Measurements from ENCODE around the gene CYP3A4. TPM values are rescaled to one million over a fixed set of nuclear protein-coding genes. Genes with fewer than 3 reads are reported as not detected.

The CYP3A4 gene
- total and polyA plus RNA-seq, 2 of the 13 experiments (the other 11 are each of a cell fraction or from before 2014, with no cell fraction given) = 0.11 to 0.24 TPM

DNA sequence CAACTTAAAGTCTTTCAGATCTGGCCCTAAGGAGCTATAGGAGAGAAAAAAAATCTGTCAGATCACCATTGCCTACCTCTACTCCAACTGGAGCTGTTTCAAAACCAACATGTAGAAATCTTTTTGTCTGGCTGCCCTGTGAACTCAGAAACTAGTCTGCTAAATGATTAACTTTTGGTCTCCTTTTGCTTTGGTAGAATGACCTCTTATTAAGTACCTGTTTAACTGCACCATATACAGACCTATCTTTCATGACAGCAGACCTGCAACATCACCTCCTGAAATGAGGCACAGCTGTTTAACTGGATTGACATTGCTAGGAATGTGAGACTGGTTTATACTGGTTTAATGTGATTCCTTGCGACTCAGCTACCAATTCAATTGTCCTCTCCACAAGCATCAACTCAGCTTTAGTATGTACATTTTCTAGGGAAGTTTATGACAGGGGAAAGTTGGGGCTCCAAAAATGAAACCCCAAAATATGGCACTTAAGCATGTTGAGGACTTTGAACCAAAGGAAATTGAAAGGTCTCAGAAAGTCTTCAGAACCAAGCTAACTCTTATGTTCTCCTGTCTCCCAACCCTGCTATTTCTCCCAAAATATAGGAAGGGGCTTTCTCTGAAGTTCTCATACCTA lies 45.7 kb upstream of the CYP3A4 start (continued):
- TF ChIP-seq ZFP90 (CRISPR knock-in tag; IDR thresholded peaks at IDR 0.05; ENCODE audit: borderline replicate concordance) (no peak), RFX1 (IDR thresholded peaks at IDR 0.05) (no peak), ZNF235 (CRISPR knock-in tag; IDR thresholded peaks at IDR 0.05; ENCODE audit: borderline replicate concordance) (0 out of 2 replicates have a peak, but pooled peaks have one; percentile 38), GFI1 (CRISPR knock-in tag; IDR thresholded peaks at IDR 0.05; ENCODE audit: borderline replicate concordance) (no peak), STAG1 (CRISPR knock-in tag; IDR thresholded peaks at IDR 0.05) (no peak; the same call in 1 of the 2 replicates), ZNF644 (CRISPR knock-in tag; IDR thresholded peaks at IDR 0.05; ENCODE audit: low read depth) (peak; percentile 67), CHD2 (IDR thresholded peaks at IDR 0.05; ENCODE audit: low read depth, low read length) (no peak), ZBTB7A (CRISPR knock-in tag; IDR thresholded peaks at IDR 0.05) (no peak), NFYC (CRISPR knock-in tag; IDR thresholded peaks at IDR 0.05) (no peak), ZBTB38 (CRISPR knock-in tag; IDR thresholded peaks at IDR 0.05) (no peak), KLF16 (CRISPR knock-in tag; IDR thresholded peaks at IDR 0.05) (no peak), ZNF121 (CRISPR knock-in tag; IDR thresholded peaks at IDR 0.05) (no peak), SKI (IDR thresholded peaks at IDR 0.05; ENCODE audit: partially characterized antibody) (peak; percentile 74), ZNF598 (CRISPR knock-in tag; IDR thresholded peaks at IDR 0.05; ENCODE audit: borderline replicate concordance) (no peak), DMAP1 (CRISPR knock-in tag; IDR thresholded peaks at IDR 0.05) (no peak; the same call in 1 of the 2 replicates), ZNF724P (CRISPR knock-in tag; IDR thresholded peaks at IDR 0.05; ENCODE audit: borderline replicate concordance) (no peak), SP5 (CRISPR knock-in tag; IDR thresholded peaks at IDR 0.05; ENCODE audit: borderline replicate concordance, low read depth) (no peak), PHF5A (CRISPR knock-in tag; IDR thresholded peaks at IDR 0.05; ENCODE audit: low read depth, unreplicated experiment) (no peak), CCAR2 (optimal IDR thresholded peaks at IDR 0.05; ENCODE audit: low read depth, low read length) (no peak)
- TF ChIP-seq, protein P1, sequence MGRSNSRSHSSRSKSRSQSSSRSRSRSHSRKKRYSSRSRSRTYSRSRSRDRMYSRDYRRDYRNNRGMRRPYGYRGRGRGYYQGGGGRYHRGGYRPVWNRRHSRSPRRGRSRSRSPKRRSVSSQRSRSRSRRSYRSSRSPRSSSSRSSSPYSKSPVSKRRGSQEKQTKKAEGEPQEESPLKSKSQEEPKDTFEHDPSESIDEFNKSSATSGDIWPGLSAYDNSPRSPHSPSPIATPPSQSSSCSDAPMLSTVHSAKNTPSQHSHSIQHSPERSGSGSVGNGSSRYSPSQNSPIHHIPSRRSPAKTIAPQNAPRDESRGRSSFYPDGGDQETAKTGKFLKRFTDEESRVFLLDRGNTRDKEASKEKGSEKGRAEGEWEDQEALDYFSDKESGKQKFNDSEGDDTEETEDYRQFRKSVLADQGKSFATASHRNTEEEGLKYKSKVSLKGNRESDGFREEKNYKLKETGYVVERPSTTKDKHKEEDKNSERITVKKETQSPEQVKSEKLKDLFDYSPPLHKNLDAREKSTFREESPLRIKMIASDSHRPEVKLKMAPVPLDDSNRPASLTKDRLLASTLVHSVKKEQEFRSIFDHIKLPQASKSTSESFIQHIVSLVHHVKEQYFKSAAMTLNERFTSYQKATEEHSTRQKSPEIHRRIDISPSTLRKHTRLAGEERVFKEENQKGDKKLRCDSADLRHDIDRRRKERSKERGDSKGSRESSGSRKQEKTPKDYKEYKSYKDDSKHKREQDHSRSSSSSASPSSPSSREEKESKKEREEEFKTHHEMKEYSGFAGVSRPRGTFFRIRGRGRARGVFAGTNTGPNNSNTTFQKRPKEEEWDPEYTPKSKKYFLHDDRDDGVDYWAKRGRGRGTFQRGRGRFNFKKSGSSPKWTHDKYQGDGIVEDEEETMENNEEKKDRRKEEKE (IDR thresholded peaks at IDR 0.05) = no peak
- TF ChIP-seq, protein P2, sequence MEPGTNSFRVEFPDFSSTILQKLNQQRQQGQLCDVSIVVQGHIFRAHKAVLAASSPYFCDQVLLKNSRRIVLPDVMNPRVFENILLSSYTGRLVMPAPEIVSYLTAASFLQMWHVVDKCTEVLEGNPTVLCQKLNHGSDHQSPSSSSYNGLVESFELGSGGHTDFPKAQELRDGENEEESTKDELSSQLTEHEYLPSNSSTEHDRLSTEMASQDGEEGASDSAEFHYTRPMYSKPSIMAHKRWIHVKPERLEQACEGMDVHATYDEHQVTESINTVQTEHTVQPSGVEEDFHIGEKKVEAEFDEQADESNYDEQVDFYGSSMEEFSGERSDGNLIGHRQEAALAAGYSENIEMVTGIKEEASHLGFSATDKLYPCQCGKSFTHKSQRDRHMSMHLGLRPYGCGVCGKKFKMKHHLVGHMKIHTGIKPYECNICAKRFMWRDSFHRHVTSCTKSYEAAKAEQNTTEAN (CRISPR knock-in tag; conservative IDR thresholded peaks at IDR 0.05) = no peak
- TF ChIP-seq, protein P3, sequence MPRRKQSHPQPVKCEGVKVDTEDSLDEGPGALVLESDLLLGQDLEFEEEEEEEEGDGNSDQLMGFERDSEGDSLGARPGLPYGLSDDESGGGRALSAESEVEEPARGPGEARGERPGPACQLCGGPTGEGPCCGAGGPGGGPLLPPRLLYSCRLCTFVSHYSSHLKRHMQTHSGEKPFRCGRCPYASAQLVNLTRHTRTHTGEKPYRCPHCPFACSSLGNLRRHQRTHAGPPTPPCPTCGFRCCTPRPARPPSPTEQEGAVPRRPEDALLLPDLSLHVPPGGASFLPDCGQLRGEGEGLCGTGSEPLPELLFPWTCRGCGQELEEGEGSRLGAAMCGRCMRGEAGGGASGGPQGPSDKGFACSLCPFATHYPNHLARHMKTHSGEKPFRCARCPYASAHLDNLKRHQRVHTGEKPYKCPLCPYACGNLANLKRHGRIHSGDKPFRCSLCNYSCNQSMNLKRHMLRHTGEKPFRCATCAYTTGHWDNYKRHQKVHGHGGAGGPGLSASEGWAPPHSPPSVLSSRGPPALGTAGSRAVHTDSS (CRISPR knock-in tag; conservative IDR thresholded peaks at IDR 0.05) = no peak
- TF ChIP-seq, protein P4, sequence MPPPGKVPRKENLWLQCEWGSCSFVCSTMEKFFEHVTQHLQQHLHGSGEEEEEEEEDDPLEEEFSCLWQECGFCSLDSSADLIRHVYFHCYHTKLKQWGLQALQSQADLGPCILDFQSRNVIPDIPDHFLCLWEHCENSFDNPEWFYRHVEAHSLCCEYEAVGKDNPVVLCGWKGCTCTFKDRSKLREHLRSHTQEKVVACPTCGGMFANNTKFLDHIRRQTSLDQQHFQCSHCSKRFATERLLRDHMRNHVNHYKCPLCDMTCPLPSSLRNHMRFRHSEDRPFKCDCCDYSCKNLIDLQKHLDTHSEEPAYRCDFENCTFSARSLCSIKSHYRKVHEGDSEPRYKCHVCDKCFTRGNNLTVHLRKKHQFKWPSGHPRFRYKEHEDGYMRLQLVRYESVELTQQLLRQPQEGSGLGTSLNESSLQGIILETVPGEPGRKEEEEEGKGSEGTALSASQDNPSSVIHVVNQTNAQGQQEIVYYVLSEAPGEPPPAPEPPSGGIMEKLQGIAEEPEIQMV (CRISPR knock-in tag; IDR thresholded peaks at IDR 0.05; ENCODE audit: low read depth) = no peak

Measured in HepG2 (cell line).